Caco-2 (cell line): ENCODE data around the gene CWC15. TPM values are rescaled to one million over a fixed set of nuclear protein-coding genes. Genes with fewer than 3 reads are reported as not detected.

Experiments used
- BruUV-seq: library from RNA; stranded (reverse); fragments of 400-500 nt; replicated peaks from 2 replicates; lab custom pipeline; 2021; lab: Mats Ljungman, UMichigan
- CTCF ChIA-PET: fragments of 300-600 bp; sonication (Branson Sonifier 250); formaldehyde crosslinking; loops from one replicate; lab custom pipeline; 2022; ENCODE audit warnings: antibody characterized with exemption; lab: Charles Lee
- POLR2A ChIA-PET: fragments of 300-600 bp; sonication (Branson Sonifier 250); formaldehyde crosslinking; loops from one replicate; lab custom pipeline; 2022; ENCODE audit warnings: antibody characterized with exemption; lab: Charles Lee
- DNase-seq, 2 experiments: peaks; one replicate each; pipeline versions ENCODE4 v3.0.0 to v3.0.0-alpha.2; 2020 to 2022
- H3K27me3 ChIP-seq: replicated peaks from 2 replicates; pipeline ENCODE4 v1.6.0; 2011; ENCODE audit warnings: low read length; ENCODE audit not compliant: control insufficient read depth, insufficient read depth
- H3K36me3 ChIP-seq: 2 replicates; pipeline ENCODE4 v1.5.1; 2011; ENCODE audit warnings: low read length; ENCODE audit not compliant: control insufficient read depth, insufficient read depth
- H3K4me1 ChIP-seq: fragments of 250-450 bp; sonication (Bioruptor Pico); 2 replicates; pipeline ENCODE4 v1.5.1; 2020; ENCODE audit warnings: mild to moderate bottlenecking
- H3K4me3 ChIP-seq: 2 replicates; pipeline ENCODE4 v1.5.1; 2011; ENCODE audit warnings: low read depth, mild to moderate bottlenecking, control low read depth, low read length
- H3K9me3 ChIP-seq: fragments of 250-450 bp; sonication (Bioruptor Pico); 2 replicates; pipeline ENCODE4 v1.5.1; 2020; ENCODE audit warnings: mild to moderate bottlenecking, moderate library complexity
- H3K27ac Mint-ChIP-seq: one replicate; pipeline ENCODE4 v1.8.0; 2022; ENCODE audit warnings: mixed read lengths; ENCODE audit not compliant: unreplicated experiment
- H3K27me3 Mint-ChIP-seq: one replicate; pipeline ENCODE4 v1.8.0; 2022; ENCODE audit warnings: mixed read lengths; ENCODE audit not compliant: insufficient read depth, unreplicated experiment
- H3K36me3 Mint-ChIP-seq: one replicate; pipeline ENCODE4 v1.8.0; 2022; ENCODE audit warnings: mild to moderate bottlenecking, mixed read lengths; ENCODE audit not compliant: insufficient read depth, unreplicated experiment
- H3K4me1 Mint-ChIP-seq: one replicate; pipeline ENCODE4 v1.8.0; 2022; ENCODE audit warnings: low read depth, mixed read lengths; ENCODE audit not compliant: unreplicated experiment
- H3K4me3 Mint-ChIP-seq: one replicate; pipeline ENCODE4 v1.8.0; 2022; ENCODE audit warnings: mild to moderate bottlenecking, moderate library complexity, mixed read lengths; ENCODE audit not compliant: unreplicated experiment
- H3K9me3 Mint-ChIP-seq: one replicate; pipeline ENCODE4 v1.8.0; 2022; ENCODE audit warnings: mixed read lengths; ENCODE audit not compliant: unreplicated experiment
- intact Hi-C: fragments of 100-400 bp; cut with micrococcal nuclease; formaldehyde crosslinking; loops from one replicate; pipeline ENCODE4 v1.10.0; 2022; ENCODE audit not compliant: unreplicated experiment
- total RNA-seq: library from RNA; stranded (reverse); gene quantifications from 2 replicates; pipeline ENCODE4 v1.2.3, GENCODE V29; 2022
- TF ChIP-seq, protein P1 (sequence below), 2 experiments: fragments of 200-600 bp in 1 of 2; IDR thresholded peaks; 1 replicate in 1 of 2; 2 replicates in 1 of 2; pipeline versions ENCODE4 v1.5.1 to v1.8.0; 2011 to 2022; ENCODE audit warnings: antibody characterized with exemption in 1 of 2, control low read depth in 1 of 2, inconsistent platforms in 1 of 2, low read depth in 1 of 2, low read length in 1 of 2, mild to moderate bottlenecking in 1 of 2, moderate library complexity in 1 of 2; ENCODE audit not compliant: insufficient read depth in 1 of 2, severe bottlenecking in 1 of 2, unreplicated experiment in 1 of 2

Gene CWC15
- total RNA-seq, 1 experiment from 2014 or later, result 137 TPM

DNA sequence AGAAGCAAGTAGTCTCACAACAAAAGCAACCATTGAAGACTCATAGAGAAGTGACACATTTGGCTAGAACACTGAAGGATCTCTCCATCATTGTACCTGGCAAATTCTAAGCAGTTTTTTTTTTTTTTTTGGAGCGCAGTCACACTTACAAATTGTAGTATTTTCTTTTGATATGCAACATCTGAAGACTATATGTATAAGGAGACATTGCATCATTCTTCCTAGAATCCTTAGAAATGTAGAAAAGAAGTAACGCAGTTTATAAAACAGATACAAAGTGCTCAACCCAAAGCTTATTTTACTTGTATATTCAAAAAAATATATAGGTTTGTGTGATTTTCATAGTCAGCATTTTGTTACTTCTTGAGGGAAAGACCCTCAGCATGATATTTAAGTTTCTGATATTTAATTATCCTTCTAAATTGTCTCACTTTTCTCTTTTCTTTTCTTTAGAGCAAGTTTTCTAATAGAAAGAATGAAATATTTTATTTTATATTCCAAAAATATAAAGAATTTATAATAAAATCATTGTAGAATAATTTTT lies 20.1 kb upstream of the CWC15 start:
- no peaks in the 10 kb centered on the region for H3K27me3 ChIP-seq
- H3K4me3 ChIP-seq, result no peak overlapping the region
- intact Hi-C loops, result no loop called here
- Mint-ChIP-seq H3K4me1 (no peaks in the 10 kb centered on the region), H3K27me3 (peaks cover 12% of the 10 kb centered on the region), H3K36me3 (no peaks in the 10 kb centered on the region), H3K27ac (no peak overlapping the region), H3K4me3 (no peak overlapping the region), H3K9me3 (no peaks in the 10 kb centered on the region)
- DNase-seq, result no peak
- H3K9me3 ChIP-seq, result no peaks in the 10 kb centered on the region
- CTCF ChIA-PET, result interaction anchor here (1.2 kb wide), 1 partner anchor 135 kb away, joined by 3 read pairs; no protein-coding TSS in a partner anchor
- TF ChIP-seq, protein P1, sequence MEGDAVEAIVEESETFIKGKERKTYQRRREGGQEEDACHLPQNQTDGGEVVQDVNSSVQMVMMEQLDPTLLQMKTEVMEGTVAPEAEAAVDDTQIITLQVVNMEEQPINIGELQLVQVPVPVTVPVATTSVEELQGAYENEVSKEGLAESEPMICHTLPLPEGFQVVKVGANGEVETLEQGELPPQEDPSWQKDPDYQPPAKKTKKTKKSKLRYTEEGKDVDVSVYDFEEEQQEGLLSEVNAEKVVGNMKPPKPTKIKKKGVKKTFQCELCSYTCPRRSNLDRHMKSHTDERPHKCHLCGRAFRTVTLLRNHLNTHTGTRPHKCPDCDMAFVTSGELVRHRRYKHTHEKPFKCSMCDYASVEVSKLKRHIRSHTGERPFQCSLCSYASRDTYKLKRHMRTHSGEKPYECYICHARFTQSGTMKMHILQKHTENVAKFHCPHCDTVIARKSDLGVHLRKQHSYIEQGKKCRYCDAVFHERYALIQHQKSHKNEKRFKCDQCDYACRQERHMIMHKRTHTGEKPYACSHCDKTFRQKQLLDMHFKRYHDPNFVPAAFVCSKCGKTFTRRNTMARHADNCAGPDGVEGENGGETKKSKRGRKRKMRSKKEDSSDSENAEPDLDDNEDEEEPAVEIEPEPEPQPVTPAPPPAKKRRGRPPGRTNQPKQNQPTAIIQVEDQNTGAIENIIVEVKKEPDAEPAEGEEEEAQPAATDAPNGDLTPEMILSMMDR (IDR thresholded peaks at IDR 0.05; ENCODE audit: insufficient read depth in 1 of 2, low read depth in 1 of 2, low read length in 1 of 2, severe bottlenecking in 1 of 2, unreplicated experiment in 1 of 2), result no peak
- 0 out of 2 replicates have a peak, but pooled peaks cover 4% of the 10 kb centered on the region for H3K4me1 ChIP-seq
- BruUV-seq, result no TSS peak
- POLR2A ChIA-PET, result no interaction called here
- no peaks in the 10 kb centered on the region for H3K36me3 ChIP-seq

DNA sequence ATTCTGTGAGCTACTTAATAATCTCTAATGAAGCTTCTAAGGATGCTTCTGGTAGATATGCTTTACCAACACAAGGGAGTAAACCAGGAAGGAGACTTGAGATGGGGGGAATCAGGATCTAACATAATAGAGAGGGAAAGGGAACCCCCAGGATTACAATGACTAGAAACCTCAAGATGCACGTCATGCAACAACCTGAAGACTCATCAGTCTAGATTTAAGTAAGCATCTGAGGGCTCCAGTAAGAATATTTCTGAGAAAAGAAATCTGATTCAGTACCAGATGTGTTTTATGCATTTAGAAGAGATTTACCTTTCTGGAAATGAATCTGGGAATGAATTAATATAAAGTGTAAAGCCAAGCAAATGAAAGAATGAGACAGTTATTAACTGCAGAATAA lies 15.4 kb upstream of the CWC15 start:
- H3K36me3 Mint-ChIP-seq, result no peaks in the 10 kb centered on the region
- BruUV-seq, result no TSS peak
- Histone ChIP-seq H3K4me3 (no peak overlapping the region), H3K27me3 (no peaks in the 10 kb centered on the region), H3K4me1 (no peaks in the 10 kb centered on the region), H3K36me3 (no peaks in the 10 kb centered on the region), H3K9me3 (no peaks in the 10 kb centered on the region)
- H3K4me3 Mint-ChIP-seq, result no peak overlapping the region
- DNase-seq, result no peak
- H3K27ac Mint-ChIP-seq, result no peak overlapping the region
- intact Hi-C loops, result no loop called here
- ChIA-PET POLR2A (no interaction called here), CTCF (no interaction called here)
- peaks cover 19% of the 10 kb centered on the region for H3K27me3 Mint-ChIP-seq
- TF ChIP-seq, protein P1 (IDR thresholded peaks at IDR 0.05; ENCODE audit: insufficient read depth in 1 of 2, low read depth in 1 of 2, low read length in 1 of 2, severe bottlenecking in 1 of 2, unreplicated experiment in 1 of 2), result no peak
- no peaks in the 10 kb centered on the region for H3K9me3 Mint-ChIP-seq
- no peaks in the 10 kb centered on the region for H3K4me1 Mint-ChIP-seq

DNA sequence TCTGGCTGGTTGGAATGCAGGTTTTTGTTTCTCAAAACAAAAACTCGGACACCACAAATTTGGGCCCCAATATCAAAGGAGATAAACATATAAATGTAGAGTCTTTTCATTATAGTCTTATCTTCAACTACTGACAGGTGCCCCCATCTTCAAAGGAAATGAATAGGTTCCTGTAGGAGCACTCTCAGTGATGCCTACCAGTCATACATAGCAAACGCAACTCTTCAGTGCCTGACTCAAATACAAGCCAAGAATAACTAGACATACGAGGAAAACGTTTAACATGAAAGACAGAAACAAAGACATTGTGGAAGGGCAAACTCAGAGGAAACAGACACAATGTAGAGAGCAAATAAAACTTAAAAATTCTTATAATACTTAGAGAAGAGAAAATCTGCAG lies 14.0 kb upstream of the CWC15 start:
- no peaks in the 10 kb centered on the region for H3K9me3 Mint-ChIP-seq
- Histone ChIP-seq H3K27me3 (no peaks in the 10 kb centered on the region), H3K4me3 (no peak overlapping the region), H3K4me1 (no peaks in the 10 kb centered on the region), H3K36me3 (no peaks in the 10 kb centered on the region), H3K9me3 (no peaks in the 10 kb centered on the region)
- TF ChIP-seq, protein P1 (IDR thresholded peaks at IDR 0.05; ENCODE audit: insufficient read depth in 1 of 2, low read depth in 1 of 2, low read length in 1 of 2, severe bottlenecking in 1 of 2, unreplicated experiment in 1 of 2), result no peak
- H3K36me3 Mint-ChIP-seq, result no peaks in the 10 kb centered on the region
- H3K4me3 Mint-ChIP-seq, result no peak overlapping the region
- no TSS peak for BruUV-seq
- no peak overlapping the region for H3K27ac Mint-ChIP-seq
- CTCF ChIA-PET, result no interaction called here
- intact Hi-C loops, result no loop called here
- H3K27me3 Mint-ChIP-seq, result peaks cover 19% of the 10 kb centered on the region
- H3K4me1 Mint-ChIP-seq, result no peaks in the 10 kb centered on the region
- DNase-seq, result no peak
- POLR2A ChIA-PET, result no interaction called here
